Caco-2 (cell line): ENCODE data around the gene AADAC. TPM values are rescaled to one million over a fixed set of nuclear protein-coding genes. Genes with fewer than 3 reads are reported as not detected.

Experiments used
- BruUV-seq: library from RNA; stranded (reverse); fragments of 400-500 nt; replicated peaks from 2 replicates; lab custom pipeline; 2021; lab: Mats Ljungman, UMichigan
- CTCF ChIA-PET: fragments of 300-600 bp; sonication (Branson Sonifier 250); formaldehyde crosslinking; loops from one replicate; lab custom pipeline; 2022; ENCODE audit warnings: antibody characterized with exemption; lab: Charles Lee
- POLR2A ChIA-PET: fragments of 300-600 bp; sonication (Branson Sonifier 250); formaldehyde crosslinking; loops from one replicate; lab custom pipeline; 2022; ENCODE audit warnings: antibody characterized with exemption; lab: Charles Lee
- DNase-seq, 2 experiments: peaks; one replicate each; pipeline versions ENCODE4 v3.0.0 to v3.0.0-alpha.2; 2020 to 2022
- H3K27me3 ChIP-seq: replicated peaks from 2 replicates; pipeline ENCODE4 v1.6.0; 2011; ENCODE audit warnings: low read length; ENCODE audit not compliant: control insufficient read depth, insufficient read depth
- H3K36me3 ChIP-seq: 2 replicates; pipeline ENCODE4 v1.5.1; 2011; ENCODE audit warnings: low read length; ENCODE audit not compliant: control insufficient read depth, insufficient read depth
- H3K4me1 ChIP-seq: fragments of 250-450 bp; sonication (Bioruptor Pico); 2 replicates; pipeline ENCODE4 v1.5.1; 2020; ENCODE audit warnings: mild to moderate bottlenecking
- H3K4me3 ChIP-seq: 2 replicates; pipeline ENCODE4 v1.5.1; 2011; ENCODE audit warnings: low read depth, mild to moderate bottlenecking, control low read depth, low read length
- H3K9me3 ChIP-seq: fragments of 250-450 bp; sonication (Bioruptor Pico); 2 replicates; pipeline ENCODE4 v1.5.1; 2020; ENCODE audit warnings: mild to moderate bottlenecking, moderate library complexity
- H3K27ac Mint-ChIP-seq: one replicate; pipeline ENCODE4 v1.8.0; 2022; ENCODE audit warnings: mixed read lengths; ENCODE audit not compliant: unreplicated experiment
- H3K27me3 Mint-ChIP-seq: one replicate; pipeline ENCODE4 v1.8.0; 2022; ENCODE audit warnings: mixed read lengths; ENCODE audit not compliant: insufficient read depth, unreplicated experiment
- H3K36me3 Mint-ChIP-seq: one replicate; pipeline ENCODE4 v1.8.0; 2022; ENCODE audit warnings: mild to moderate bottlenecking, mixed read lengths; ENCODE audit not compliant: insufficient read depth, unreplicated experiment
- H3K4me1 Mint-ChIP-seq: one replicate; pipeline ENCODE4 v1.8.0; 2022; ENCODE audit warnings: low read depth, mixed read lengths; ENCODE audit not compliant: unreplicated experiment
- H3K4me3 Mint-ChIP-seq: one replicate; pipeline ENCODE4 v1.8.0; 2022; ENCODE audit warnings: mild to moderate bottlenecking, moderate library complexity, mixed read lengths; ENCODE audit not compliant: unreplicated experiment
- H3K9me3 Mint-ChIP-seq: one replicate; pipeline ENCODE4 v1.8.0; 2022; ENCODE audit warnings: mixed read lengths; ENCODE audit not compliant: unreplicated experiment
- CTCF ChIP-seq, 2 experiments: fragments of 200-600 bp in 1 of 2; IDR thresholded peaks; 1 replicate in 1 of 2; 2 replicates in 1 of 2; pipeline versions ENCODE4 v1.5.1 to v1.8.0; 2011 to 2022; ENCODE audit warnings: antibody characterized with exemption in 1 of 2, control low read depth in 1 of 2, inconsistent platforms in 1 of 2, low read depth in 1 of 2, low read length in 1 of 2, mild to moderate bottlenecking in 1 of 2, moderate library complexity in 1 of 2; ENCODE audit not compliant: insufficient read depth in 1 of 2, severe bottlenecking in 1 of 2, unreplicated experiment in 1 of 2
- intact Hi-C: fragments of 100-400 bp; cut with micrococcal nuclease; formaldehyde crosslinking; loops from one replicate; pipeline ENCODE4 v1.10.0; 2022; ENCODE audit not compliant: unreplicated experiment
- total RNA-seq: library from RNA; stranded (reverse); gene quantifications from 2 replicates; pipeline ENCODE4 v1.2.3, GENCODE V29; 2022

AADAC gene
- total RNA-seq, 1 experiment from 2014 or later, result 0.57 TPM

GRCh38 chr3:151859905-151860304 is 46.0 kb downstream of the AADAC start:
- ChIA-PET CTCF (no interaction called here), POLR2A (no interaction called here)
- no peak for DNase-seq
- no peaks in the 10 kb centered on the region for H3K36me3 ChIP-seq
- Mint-ChIP-seq H3K9me3 (no peaks in the 10 kb centered on the region), H3K27me3 (no peaks in the 10 kb centered on the region), H3K36me3 (no peaks in the 10 kb centered on the region), H3K27ac (no peak overlapping the region), H3K4me3 (no peak overlapping the region), H3K4me1 (peaks cover 12% of the 10 kb centered on the region)
- no TSS peak for BruUV-seq
- H3K9me3 ChIP-seq, result no peaks in the 10 kb centered on the region
- no peak overlapping the region for H3K4me3 ChIP-seq
- TF ChIP-seq CTCF (IDR thresholded peaks at IDR 0.05; ENCODE audit: insufficient read depth in 1 of 2, low read depth in 1 of 2, low read length in 1 of 2, severe bottlenecking in 1 of 2, unreplicated experiment in 1 of 2), result no peak
- peaks cover 18% of the 10 kb centered on the region for H3K4me1 ChIP-seq
- no peaks in the 10 kb centered on the region for H3K27me3 ChIP-seq
- intact Hi-C loops, result no loop called here

GRCh38 chr3:151863611-151864010 is 49.7 kb downstream of the AADAC start:
- intact Hi-C loops, result no loop called here
- DNase-seq, result no peak
- ChIA-PET CTCF (no interaction called here), POLR2A (no interaction called here)
- Histone ChIP-seq H3K27me3 (no peaks in the 10 kb centered on the region), H3K4me1 (peaks cover 23% of the 10 kb centered on the region), H3K9me3 (no peaks in the 10 kb centered on the region), H3K4me3 (no peak overlapping the region), H3K36me3 (no peaks in the 10 kb centered on the region)
- no peak for TF ChIP-seq CTCF (IDR thresholded peaks at IDR 0.05; ENCODE audit: insufficient read depth in 1 of 2, low read depth in 1 of 2, low read length in 1 of 2, severe bottlenecking in 1 of 2, unreplicated experiment in 1 of 2)
- Mint-ChIP-seq H3K27ac (no peak overlapping the region), H3K9me3 (no peaks in the 10 kb centered on the region), H3K4me3 (no peak overlapping the region), H3K27me3 (no peaks in the 10 kb centered on the region), H3K36me3 (no peaks in the 10 kb centered on the region), H3K4me1 (peaks cover 17% of the 10 kb centered on the region)
- no TSS peak for BruUV-seq

GRCh38 chr3:151864423-151865101 is 50.6 kb downstream of the AADAC start:
- H3K4me3 ChIP-seq, result no peak overlapping the region
- no TSS peak for BruUV-seq
- Mint-ChIP-seq H3K9me3 (no peaks in the 10 kb centered on the region), H3K36me3 (no peaks in the 10 kb centered on the region), H3K4me1 (peaks cover 13% of the 10 kb centered on the region), H3K4me3 (no peak overlapping the region), H3K27ac (no peak overlapping the region), H3K27me3 (no peaks in the 10 kb centered on the region)
- H3K36me3 ChIP-seq, result no peaks in the 10 kb centered on the region
- H3K9me3 ChIP-seq, result no peaks in the 10 kb centered on the region
- DNase-seq, result no peak
- intact Hi-C loops, result no loop called here
- ChIA-PET CTCF (no interaction called here), POLR2A (no interaction called here)
- no peaks in the 10 kb centered on the region for H3K27me3 ChIP-seq
- H3K4me1 ChIP-seq, result peaks cover 14% of the 10 kb centered on the region
- TF ChIP-seq CTCF (IDR thresholded peaks at IDR 0.05; ENCODE audit: insufficient read depth in 1 of 2, low read depth in 1 of 2, low read length in 1 of 2, severe bottlenecking in 1 of 2, unreplicated experiment in 1 of 2), result no peak
